Lower leg skin (tissue), 4 donors: ENCODE data around the gene CD180. TPM values are rescaled to one million over a fixed set of nuclear protein-coding genes. Genes with fewer than 3 reads are reported as not detected.
"Not testable (repeated sequence)": the region's sequence is repeated elsewhere in the genome, so short reads cannot be mapped to it uniquely, and the experiment has no call there.

Source experiments
- DNase-seq, 2 donors: peaks; one replicate each; pipeline ENCODE4 v3.0.0-alpha.2; 2019; ENCODE audit warnings: low spot score in 2 of 2
- H3K4me3 ChIP-seq: fragments of 200-600 bp; sonication (generic); 2 replicates; pipeline ENCODE4 v1.5.1; 2017; ENCODE audit warnings: mild to moderate bottlenecking, low read depth; ENCODE audit not compliant: poor library complexity, severe bottlenecking
- POLR2A ChIP-seq, 2 donors: fragments of 450-650 bp; IDR thresholded peaks; one replicate each; pipeline ENCODE4 v1.6.1; 2016 to 2017; ENCODE audit warnings: antibody characterized with exemption in 2 of 2, mild to moderate bottlenecking in 1 of 2, moderate library complexity in 1 of 2
- WGBS, 2 donors: methylation state at CpG; one replicate each; pipeline ENCODE4 v1.1.5; 2018; 5-methylcytosine and 5-hydroxymethylcytosine counted together
- intact Hi-C: fragments of 100-400 bp; cut with DNase I; formaldehyde crosslinking; loops from one replicate; pipeline ENCODE4 v1.15.0; 2023; ENCODE audit warnings: low total_unique reads
- total RNA-seq, 4 donors: library from RNA; depleted of rRNA; stranded (reverse); fragments of >200 nt; gene quantifications; one replicate each; pipeline ENCODE4 v1.1.0, GENCODE V29; 2016
- TF ChIP-seq, protein P1 (sequence below), 3 donors: fragments of 450-650 bp; IDR thresholded peaks; one replicate each; pipeline ENCODE4 v1.5.1; 2016; ENCODE audit warnings: antibody characterized with exemption in 3 of 3, mild to moderate bottlenecking in 3 of 3, moderate library complexity in 2 of 3

CD180 gene
- total RNA-seq, 4 donors from 2014 or later, result 0.08 to 0.42 (median 0.27) TPM

DNA sequence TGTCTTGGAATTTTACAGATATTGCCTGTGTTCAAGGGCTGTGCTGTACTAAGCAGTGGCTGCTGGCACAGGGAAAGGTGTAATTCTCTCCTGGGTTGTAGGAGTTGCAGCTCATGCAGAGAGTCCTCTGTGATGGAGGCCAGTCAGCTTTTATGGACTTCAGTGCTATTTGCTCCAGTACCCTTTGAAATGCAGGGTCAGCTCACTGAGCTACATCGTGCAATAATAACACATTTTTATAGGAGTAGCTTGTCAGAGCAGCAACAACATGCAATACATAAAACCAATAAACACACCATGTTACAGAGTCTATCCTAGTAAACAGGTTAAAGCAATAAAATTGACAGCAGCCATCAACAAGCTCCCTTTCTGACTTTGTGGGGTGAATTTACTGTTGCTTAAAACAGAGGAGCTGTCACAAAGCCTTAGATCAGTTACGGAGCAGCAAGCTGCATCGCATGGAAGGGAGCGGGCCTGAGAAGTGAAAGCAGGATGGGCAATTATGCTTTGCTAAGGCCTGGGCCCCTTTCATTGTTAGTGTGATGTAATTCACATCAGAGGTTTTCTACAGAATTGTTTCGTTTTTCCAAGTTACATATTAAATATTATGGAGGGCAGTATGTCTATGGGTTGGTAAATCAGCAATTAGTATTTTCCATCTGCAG lies 16.8 kb downstream of the CD180 start:
- no peak for TF ChIP-seq POLR2A (IDR thresholded peaks at IDR 0.05)
- TF ChIP-seq, protein P1, sequence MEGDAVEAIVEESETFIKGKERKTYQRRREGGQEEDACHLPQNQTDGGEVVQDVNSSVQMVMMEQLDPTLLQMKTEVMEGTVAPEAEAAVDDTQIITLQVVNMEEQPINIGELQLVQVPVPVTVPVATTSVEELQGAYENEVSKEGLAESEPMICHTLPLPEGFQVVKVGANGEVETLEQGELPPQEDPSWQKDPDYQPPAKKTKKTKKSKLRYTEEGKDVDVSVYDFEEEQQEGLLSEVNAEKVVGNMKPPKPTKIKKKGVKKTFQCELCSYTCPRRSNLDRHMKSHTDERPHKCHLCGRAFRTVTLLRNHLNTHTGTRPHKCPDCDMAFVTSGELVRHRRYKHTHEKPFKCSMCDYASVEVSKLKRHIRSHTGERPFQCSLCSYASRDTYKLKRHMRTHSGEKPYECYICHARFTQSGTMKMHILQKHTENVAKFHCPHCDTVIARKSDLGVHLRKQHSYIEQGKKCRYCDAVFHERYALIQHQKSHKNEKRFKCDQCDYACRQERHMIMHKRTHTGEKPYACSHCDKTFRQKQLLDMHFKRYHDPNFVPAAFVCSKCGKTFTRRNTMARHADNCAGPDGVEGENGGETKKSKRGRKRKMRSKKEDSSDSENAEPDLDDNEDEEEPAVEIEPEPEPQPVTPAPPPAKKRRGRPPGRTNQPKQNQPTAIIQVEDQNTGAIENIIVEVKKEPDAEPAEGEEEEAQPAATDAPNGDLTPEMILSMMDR (IDR thresholded peaks at IDR 0.05), result no peak
- no peak for DNase-seq
- 86 to 89% methylated on average over 5 of the region's 5 CpGs for WGBS, 2 donors

DNA sequence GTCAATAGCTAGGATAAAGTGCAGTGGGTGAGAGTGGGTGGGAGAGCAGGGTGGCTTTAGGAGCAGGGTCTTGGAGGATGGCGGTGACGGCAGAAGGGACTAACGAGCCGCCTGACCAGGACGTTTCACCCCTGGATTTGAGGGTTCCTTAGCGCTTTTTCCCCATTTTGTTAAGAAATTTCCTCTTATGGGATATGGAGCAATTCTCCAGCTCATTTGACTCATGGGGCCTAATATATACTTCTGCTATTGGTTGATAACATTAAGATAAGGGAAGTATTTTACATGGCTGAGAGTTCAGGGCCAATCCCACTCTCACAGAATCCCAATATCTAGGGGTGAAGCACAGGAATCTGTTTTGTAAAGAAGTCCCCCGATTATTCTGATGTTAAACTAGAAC lies 17.6 kb downstream of the CD180 start:
- TF ChIP-seq, protein P1 (IDR thresholded peaks at IDR 0.05), result no peak
- TF ChIP-seq POLR2A (IDR thresholded peaks at IDR 0.05), result no peak
- DNase-seq, result no peak
- WGBS, 2 donors, result 97 to 98% methylated on average over 7 of the region's 7 CpGs
- intact Hi-C loops, result no loop called here
- no peak overlapping the region for H3K4me3 ChIP-seq

More for the DNA sequence above, 16.8 kb downstream of the CD180 start:
- H3K4me3 ChIP-seq, result no peak overlapping the region
- intact Hi-C loops, result no loop called here

DNA sequence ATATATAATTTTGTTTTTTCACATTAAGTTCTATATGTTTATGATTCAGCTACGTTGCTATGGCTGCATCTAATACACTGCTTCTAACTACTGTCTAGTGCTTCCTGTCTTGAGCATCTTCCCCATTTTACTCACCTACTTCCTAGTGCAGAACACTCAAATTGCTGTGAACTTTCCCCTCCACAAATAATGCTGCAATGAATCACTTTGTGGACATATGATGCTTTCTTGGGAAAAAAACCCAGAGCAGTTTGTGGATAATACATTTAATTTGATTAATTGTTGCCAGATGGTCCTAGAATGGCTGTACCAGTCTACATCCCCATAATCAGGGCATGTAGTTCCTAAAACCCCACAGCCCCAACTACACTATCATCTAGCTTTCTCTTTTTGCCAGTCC lies 18.5 kb downstream of the CD180 start:
- 69 to 88% methylated on average over 1 of the region's 1 CpG for WGBS, 2 donors
- H3K4me3 ChIP-seq, result no peak overlapping the region
- intact Hi-C loops, result no loop called here
- TF ChIP-seq POLR2A (IDR thresholded peaks at IDR 0.05), result no peak
- TF ChIP-seq, protein P1 (IDR thresholded peaks at IDR 0.05), result no peak
- no peak for DNase-seq

DNA sequence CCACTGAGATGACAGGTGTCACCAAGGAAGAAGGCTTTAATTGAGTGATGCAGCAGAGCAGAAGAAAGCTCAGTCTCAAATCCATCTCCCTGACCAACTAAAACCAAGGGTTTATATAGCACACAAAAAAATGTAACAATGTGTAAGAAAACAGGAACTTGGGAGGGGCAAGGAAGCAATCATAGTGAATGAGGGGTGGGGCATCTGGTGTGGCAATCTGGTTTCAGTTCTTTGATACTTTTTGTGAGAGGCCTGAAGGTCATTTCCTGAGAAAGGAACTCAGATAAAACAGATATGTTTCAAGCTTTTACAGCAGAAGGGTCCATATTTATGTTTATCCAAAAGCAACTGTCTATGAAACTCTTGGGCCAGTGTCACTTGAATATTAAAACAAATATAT lies 19.7 kb downstream of the CD180 start:
- H3K4me3 ChIP-seq, result no peak overlapping the region
- intact Hi-C loops, result no loop called here
- TF ChIP-seq, protein P1 (IDR thresholded peaks at IDR 0.05), result no peak
- no peak for TF ChIP-seq POLR2A (IDR thresholded peaks at IDR 0.05)
- no peak for DNase-seq

DNA sequence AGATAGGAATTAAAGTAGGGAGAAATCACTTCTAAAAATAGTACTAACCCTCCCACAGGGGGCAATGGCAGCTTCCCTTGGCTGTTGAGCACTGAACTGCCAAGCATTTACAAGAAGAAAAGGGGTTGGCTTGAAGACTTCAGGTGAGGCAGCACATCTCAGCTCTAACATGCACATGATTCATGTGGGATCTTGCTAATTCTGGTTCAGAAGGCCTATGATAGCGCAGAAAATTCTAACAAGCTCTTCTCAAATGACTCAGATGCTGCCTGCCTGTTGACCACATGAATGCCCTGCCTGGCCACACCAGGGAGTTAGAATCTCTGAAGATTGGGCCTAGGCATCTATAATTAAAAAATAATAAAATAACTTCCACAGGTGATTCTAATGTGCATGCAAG lies 22.6 kb downstream of the CD180 start:
- no peak for DNase-seq
- no peak overlapping the region for H3K4me3 ChIP-seq
- TF ChIP-seq, protein P1 (IDR thresholded peaks at IDR 0.05), result no peak
- no peak for TF ChIP-seq POLR2A (IDR thresholded peaks at IDR 0.05)
- WGBS, 2 donors, result 83 to 93% methylated on average over 1 of the region's 1 CpG
- intact Hi-C loops, result no loop called here

DNA sequence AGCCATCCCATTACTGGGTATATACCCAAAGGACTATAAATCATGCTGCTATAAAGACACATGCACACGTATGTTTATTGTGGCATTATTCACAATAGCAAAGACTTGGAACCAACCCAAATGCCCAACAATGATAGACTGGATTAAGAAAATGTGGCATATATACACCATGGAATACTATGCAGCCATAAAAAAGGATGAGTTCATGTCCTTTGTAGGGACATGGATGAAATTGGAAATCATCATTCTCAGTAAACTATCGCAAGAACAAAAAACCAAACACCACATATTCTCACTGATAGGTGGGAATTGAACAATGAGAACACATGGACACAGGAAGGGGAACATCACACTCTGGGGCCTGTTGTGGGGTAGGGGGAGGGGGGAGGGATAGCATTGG lies 23.2 kb downstream of the CD180 start:
- DNase-seq, H3K4me3 ChIP-seq, intact Hi-C loops: not testable (repeated sequence)
- 89 to 100% methylated on average over 1 of the region's 2 CpGs for WGBS, 2 donors
